HCT116 (cell line): ENCODE data around the gene LMOD1. TPM values are rescaled to one million over a fixed set of nuclear protein-coding genes. Genes with fewer than 3 reads are reported as not detected.

Experiments used
- ATAC-seq: fragments of 200-7000 bp; cut with Tn5 transposase; 2 replicates; pipeline ENCODE4 v1.9.1; 2020; ENCODE audit warnings: mild to moderate bottlenecking, moderate library complexity
- BruUV-seq: library from RNA; stranded (reverse); fragments of 400-500 nt; replicated peaks from 2 replicates; lab custom pipeline; 2021; lab: Mats Ljungman, UMichigan
- CTCF ChIA-PET: fragments of 300-600 bp; sonication (Branson Sonifier 250); formaldehyde crosslinking; loops from one replicate; lab custom pipeline; 2021; ENCODE audit warnings: antibody characterized with exemption; lab: Charles Lee
- POLR2A ChIA-PET: fragments of 300-600, 350-600 bp; sonication (Branson Sonifier 250); formaldehyde crosslinking; loops from one replicate; lab custom pipeline; 2021; ENCODE audit warnings: antibody characterized with exemption; lab: Charles Lee
- RAD21 ChIA-PET, 2 experiments: fragments of 300-600 bp; sonication (Branson Sonifier 250); formaldehyde crosslinking; loops; one replicate each; lab custom pipeline; 2023; ENCODE audit warnings: low total read pairs in 2 of 2; ENCODE audit not compliant: uncharacterized antibody in 2 of 2, unreplicated experiment in 2 of 2, low non-redundant PET in 1 of 2; lab: Charles Lee
- DNase-seq: peaks from one replicate; pipeline ENCODE4 v3.0.0-alpha.2; 2010; ENCODE audit warnings: low read depth, low spot score
- H2AFZ ChIP-seq: fragments of 200-600 bp; shearing (Covaris generic), sonication (generic); 2 replicates; pipeline ENCODE4 v1.6.1; 2017; ENCODE audit warnings: low read depth, mixed run types, mixed read lengths, antibody characterized with exemption, low read length; ENCODE audit not compliant: poor library complexity, severe bottlenecking
- H3K27ac ChIP-seq: 2 replicates; pipeline ENCODE4 v1.5.1; 2012; ENCODE audit warnings: low read depth, low read length
- H3K27me3 ChIP-seq: fragments of 200-600 bp; sonication (generic); 2 replicates; pipeline ENCODE4 v1.6.1; 2016; ENCODE audit warnings: mixed run types, low read length, mixed read lengths; ENCODE audit not compliant: insufficient read depth
- H3K36me3 ChIP-seq, 2 experiments: fragments of 200-500 bp in 1 of 2; fragments of 200-600 bp in 1 of 2; sonication (Bioruptor generic) in 1 of 2; sonication (generic) in 1 of 2; 2 replicates each; pipeline versions ENCODE4 v1.5.1 to v1.6.1; 2014 to 2016; ENCODE audit warnings: low read length in 2 of 2, inconsistent platforms in 1 of 2, mixed read lengths in 1 of 2, mixed run types in 1 of 2; ENCODE audit not compliant: insufficient read depth in 2 of 2, control insufficient read depth in 1 of 2
- H3K4me1 ChIP-seq, 2 experiments: fragments of 200-600 bp in 1 of 2; sonication (generic) in 1 of 2; 2 replicates each; pipeline versions ENCODE4 v1.5.1 to v1.6.1; 2012 to 2017; ENCODE audit warnings: low read length in 2 of 2, inconsistent platforms in 1 of 2, mild to moderate bottlenecking in 1 of 2, mixed read lengths in 1 of 2, mixed run types in 1 of 2, moderate library complexity in 1 of 2; ENCODE audit not compliant: insufficient read depth in 2 of 2, control insufficient read depth in 1 of 2
- H3K4me2 ChIP-seq: fragments of 200-600 bp; sonication (generic); 2 replicates; pipeline ENCODE4 v1.6.1; 2017; ENCODE audit warnings: mixed run types, low read length, mixed read lengths
- H3K4me3 ChIP-seq, 2 experiments: fragments of 200-600 bp in 1 of 2; sonication (generic) in 1 of 2; replicated peaks in 1 of 2; 2 replicates each; pipeline ENCODE4 v1.5.1; 2011 to 2016; ENCODE audit warnings: low read length in 2 of 2, control low read depth in 1 of 2, low read depth in 1 of 2, mild to moderate bottlenecking in 1 of 2, mixed read lengths in 1 of 2, mixed run types in 1 of 2
- H3K79me2 ChIP-seq: fragments of 200-600 bp; sonication (generic); 2 replicates; pipeline ENCODE4 v1.6.1; 2017; ENCODE audit warnings: mild to moderate bottlenecking, mixed run types, low read length, moderate library complexity, mixed read lengths; ENCODE audit not compliant: insufficient read depth
- H3K9ac ChIP-seq: fragments of 200-600 bp; sonication (generic); 2 replicates; pipeline ENCODE4 v1.6.1; 2016; ENCODE audit warnings: low read length, mixed read lengths
- H3K9me2 ChIP-seq: fragments of 200-600 bp; sonication (generic), shearing (Covaris generic); 2 replicates; pipeline ENCODE4 v1.6.1; 2017; ENCODE audit warnings: mixed run types, mild to moderate bottlenecking, moderate library complexity; ENCODE audit not compliant: insufficient read depth
- H3K9me3 ChIP-seq, 2 experiments: fragments of 200-500 bp in 1 of 2; fragments of 200-600 bp in 1 of 2; sonication (Bioruptor generic) in 1 of 2; sonication (generic) in 1 of 2; 2 replicates each; pipeline ENCODE4 v1.6.1; 2014 to 2017; ENCODE audit warnings: low read length in 2 of 2, mixed read lengths in 2 of 2, inconsistent platforms in 1 of 2, low read depth in 1 of 2, mild to moderate bottlenecking in 1 of 2, mixed run types in 1 of 2, moderate library complexity in 1 of 2; ENCODE audit not compliant: control insufficient read depth in 1 of 2, insufficient read depth in 1 of 2
- H4K20me1 ChIP-seq: fragments of 200-600 bp; sonication (generic), shearing (Covaris generic); 2 replicates; pipeline ENCODE4 v1.6.1; 2017; ENCODE audit warnings: mixed run types, mild to moderate bottlenecking, moderate library complexity; ENCODE audit not compliant: insufficient read depth
- ATF3 ChIP-seq: IDR thresholded peaks from 2 replicates; pipeline ENCODE4 v1.6.1; 2012
- CBX3 ChIP-seq: IDR thresholded peaks from 2 replicates; pipeline ENCODE4 v1.6.1; 2012; ENCODE audit warnings: low read depth
- CEBPB ChIP-seq: IDR thresholded peaks from 2 replicates; pipeline ENCODE4 v1.6.1; 2012; ENCODE audit warnings: low read depth
- EGR1 ChIP-seq: IDR thresholded peaks from 2 replicates; pipeline ENCODE4 v1.6.1; 2012; ENCODE audit warnings: low read depth
- ELF1 ChIP-seq: IDR thresholded peaks from 2 replicates; pipeline ENCODE4 v1.6.1; 2012; ENCODE audit warnings: low read depth, borderline replicate concordance
- EZH2 ChIP-seq: fragments of 200-600 bp; sonication (generic); IDR thresholded peaks from 2 replicates; pipeline ENCODE4 v1.6.1; 2017; ENCODE audit warnings: antibody characterized with exemption, mixed run types
- EZH2phosphoT487 ChIP-seq: fragments of 200-600 bp; IDR thresholded peaks from 2 replicates; pipeline ENCODE4 v1.6.1; 2018; ENCODE audit warnings: antibody characterized with exemption, borderline replicate concordance
- FOSL1 ChIP-seq: IDR thresholded peaks from 2 replicates; pipeline ENCODE4 v1.6.1; 2012; ENCODE audit warnings: low read depth
- JUND ChIP-seq: IDR thresholded peaks from 2 replicates; pipeline ENCODE4 v1.6.1; 2012
- MAX ChIP-seq: IDR thresholded peaks from 2 replicates; pipeline ENCODE4 v1.6.1; 2012
- POLR2A ChIP-seq: IDR thresholded peaks from 2 replicates; pipeline ENCODE4 v1.7.0; 2011; ENCODE audit warnings: borderline replicate concordance; ENCODE audit not compliant: insufficient read depth, insufficient read length; ENCODE audit errors: extremely low read depth
- SP1 ChIP-seq: IDR thresholded peaks from 2 replicates; pipeline ENCODE4 v1.6.1; 2012; ENCODE audit warnings: low read depth
- SRF ChIP-seq: IDR thresholded peaks from 2 replicates; pipeline ENCODE4 v1.6.1; 2012; ENCODE audit warnings: low read depth
- TCF7L2 ChIP-seq: IDR thresholded peaks from 2 replicates; pipeline ENCODE4 v1.7.0; 2011; ENCODE audit warnings: borderline replicate concordance, inconsistent platforms; ENCODE audit not compliant: insufficient read depth, insufficient read length; ENCODE audit errors: extremely low read depth
- YY1 ChIP-seq: IDR thresholded peaks from 2 replicates; pipeline ENCODE4 v1.6.1; 2011; ENCODE audit warnings: low read length, low read depth, moderate library complexity, mild to moderate bottlenecking; ENCODE audit not compliant: insufficient replicate concordance; ENCODE audit errors: extremely low read depth
- ZFX ChIP-seq: fragments of 450-650 bp; IDR thresholded peaks from 2 replicates; pipeline ENCODE4 v1.6.1; 2017
- ZNF274 ChIP-seq: fragments of 200-500 bp; sonication (Bioruptor generic); IDR thresholded peaks from 2 replicates; pipeline ENCODE4 v1.6.1; 2014; ENCODE audit warnings: mild to moderate bottlenecking, low read depth, low read length, inconsistent platforms
- intact Hi-C: fragments of 100-400 bp; cut with micrococcal nuclease; formaldehyde crosslinking; loops from 2 replicates; pipeline ENCODE4 v1.10.0; 2022
- total RNA-seq: library from RNA; stranded (reverse); gene quantifications from one replicate; pipeline ENCODE4 v1.2.1, GENCODE V29; 2021; ENCODE audit not compliant: unreplicated experiment
- TF ChIP-seq, protein P1 (sequence below): IDR thresholded peaks from 2 replicates; pipeline ENCODE4 v1.6.1; 2011; ENCODE audit warnings: mild to moderate bottlenecking, low read length, moderate library complexity; ENCODE audit not compliant: insufficient replicate concordance; ENCODE audit errors: extremely low read depth

LMOD1 gene
- total RNA-seq, 1 experiment from 2014 or later, result 0.12 TPM

DNA sequence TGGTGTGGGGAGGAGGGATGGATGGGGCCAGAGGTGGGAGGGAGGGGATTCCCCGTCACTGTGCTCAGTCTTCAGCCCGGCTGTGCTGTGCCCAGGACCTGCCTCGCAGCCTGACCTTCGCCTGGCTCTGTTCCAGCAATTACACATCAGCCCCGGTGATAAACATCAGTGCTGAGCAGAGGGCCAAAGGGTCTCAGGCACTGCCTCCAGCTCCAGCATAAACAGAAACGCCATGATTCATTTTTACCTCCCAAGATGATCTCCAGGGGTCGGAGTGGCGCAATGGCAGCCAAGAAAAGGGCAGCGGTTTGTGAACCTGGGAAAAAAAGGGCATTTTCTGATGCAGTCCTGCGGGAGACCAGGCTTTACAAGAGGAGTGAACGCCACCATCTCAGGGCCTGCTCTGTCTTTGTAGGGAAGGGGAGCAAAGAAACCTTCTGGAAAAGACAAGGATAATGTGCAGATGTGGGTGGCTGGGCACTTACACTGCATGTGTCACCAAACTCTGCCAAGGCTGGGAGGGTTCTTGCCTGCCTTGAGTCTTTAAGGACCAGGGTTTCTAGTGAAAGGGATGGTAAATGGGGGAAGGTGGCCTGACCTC is 29.6 kb downstream of the LMOD1 start:
- Histone ChIP-seq H2AFZ (no peak overlapping the region), H3K4me3 (no peak overlapping the region), H3K9ac (no peak overlapping the region), H3K4me2 (no peak overlapping the region), H3K27me3 (no peaks in the 10 kb centered on the region), H3K4me1 (peaks cover 5 to 14% of the 10 kb centered on the region in 2 experiments; a peak in 3 of 4 replicates), H3K9me2 (no peaks in the 10 kb centered on the region), H3K27ac (no peak overlapping the region), H3K36me3 (no peaks in the 10 kb centered on the region), H3K79me2 (no peaks in the 10 kb centered on the region), H3K9me3 (no peaks in the 10 kb centered on the region), H4K20me1 (no peaks in the 10 kb centered on the region)
- no TSS peak for BruUV-seq
- ChIA-PET RAD21 (no interaction called here), POLR2A (no interaction called here), CTCF (no interaction called here)
- intact Hi-C loops, result no loop called here
- DNase-seq, result no peak
- TF ChIP-seq, protein P1, sequence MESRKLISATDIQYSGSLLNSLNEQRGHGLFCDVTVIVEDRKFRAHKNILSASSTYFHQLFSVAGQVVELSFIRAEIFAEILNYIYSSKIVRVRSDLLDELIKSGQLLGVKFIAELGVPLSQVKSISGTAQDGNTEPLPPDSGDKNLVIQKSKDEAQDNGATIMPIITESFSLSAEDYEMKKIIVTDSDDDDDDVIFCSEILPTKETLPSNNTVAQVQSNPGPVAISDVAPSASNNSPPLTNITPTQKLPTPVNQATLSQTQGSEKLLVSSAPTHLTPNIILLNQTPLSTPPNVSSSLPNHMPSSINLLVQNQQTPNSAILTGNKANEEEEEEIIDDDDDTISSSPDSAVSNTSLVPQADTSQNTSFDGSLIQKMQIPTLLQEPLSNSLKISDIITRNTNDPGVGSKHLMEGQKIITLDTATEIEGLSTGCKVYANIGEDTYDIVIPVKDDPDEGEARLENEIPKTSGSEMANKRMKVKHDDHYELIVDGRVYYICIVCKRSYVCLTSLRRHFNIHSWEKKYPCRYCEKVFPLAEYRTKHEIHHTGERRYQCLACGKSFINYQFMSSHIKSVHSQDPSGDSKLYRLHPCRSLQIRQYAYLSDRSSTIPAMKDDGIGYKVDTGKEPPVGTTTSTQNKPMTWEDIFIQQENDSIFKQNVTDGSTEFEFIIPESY, result no peak
- no peak for TF ChIP-seq POLR2A
- no peak for TF ChIP-seq ZFX
- TF ChIP-seq ZNF274, result no peak
- no peak for TF ChIP-seq SRF
- TF ChIP-seq EZH2, result no peak
- no peak for TF ChIP-seq EGR1
- no peak for TF ChIP-seq TCF7L2
- TF ChIP-seq ELF1, result no peak
- no peak for TF ChIP-seq JUND
- no peak for TF ChIP-seq CBX3
- TF ChIP-seq EZH2phosphoT487, result no peak
- TF ChIP-seq YY1, result no peak
- no peak for TF ChIP-seq SP1
- TF ChIP-seq CEBPB, result no peak
- no peak for TF ChIP-seq ATF3
- no peak for TF ChIP-seq MAX
- no peak for TF ChIP-seq FOSL1
- ATAC-seq, result no peak
